Heart right ventricle (tissue), 16 donors: ENCODE data around the gene DENND11. TPM values are rescaled to one million over a fixed set of nuclear protein-coding genes. Genes with fewer than 3 reads are reported as not detected.

Experiments used
- ATAC-seq, 8 donors: fragments of 200-7000 bp; cut with Tn5 transposase; one replicate each; pipeline ENCODE4 v1.9.1; 2020; ENCODE audit warnings: mild to moderate bottlenecking in 8 of 8, moderate library complexity in 8 of 8, moderate number of reproducible peaks in 1 of 8
- DNase-seq, 2 donors: peaks; one replicate each; pipeline ENCODE4 v3.0.0-alpha.2; 2020
- H3K27ac ChIP-seq, 10 donors: fragments of 200-600 bp; sonication (generic) in 2 of 10; one replicate each; pipeline versions ENCODE4 v1.5.0 to v1.8.0; 2020 to 2022; ENCODE audit warnings: mild to moderate bottlenecking in 3 of 10
- H3K27me3 ChIP-seq, 7 donors: fragments of 200-600 bp; one replicate each; pipeline ENCODE4 v1.8.0; 2021 to 2022; ENCODE audit warnings: mild to moderate bottlenecking in 2 of 7
- H3K36me3 ChIP-seq, 9 donors: fragments of 200-600 bp; sonication (generic) in 1 of 9; one replicate each; pipeline versions ENCODE4 v1.5.0 to v1.8.0; 2020 to 2022; ENCODE audit warnings: mild to moderate bottlenecking in 2 of 9
- H3K4me1 ChIP-seq, 9 donors: fragments of 200-600 bp; sonication (generic) in 1 of 9; one replicate each; pipeline versions ENCODE4 v1.5.0 to v1.8.0; 2020 to 2022; ENCODE audit warnings: mild to moderate bottlenecking in 4 of 9
- H3K4me3 ChIP-seq, 10 donors: fragments of 200-600 bp; sonication (generic) in 2 of 10; one replicate each; pipeline versions ENCODE4 v1.5.0 to v1.8.0; 2020 to 2022; ENCODE audit warnings: mild to moderate bottlenecking in 7 of 10, moderate library complexity in 2 of 10
- H3K9me3 ChIP-seq, 11 donors: fragments of 200-600 bp in 10 of 11; sonication (generic) in 2 of 11; one replicate each; pipeline versions ENCODE4 v1.5.0 to v1.8.0; 2013 to 2022; ENCODE audit warnings: mild to moderate bottlenecking in 2 of 11, control low read depth in 1 of 11, moderate library complexity in 1 of 11
- WGBS, 2 donors: extraction: QIAGEN DNeasy Blood & Tissue Kit; methylation state at CpG; one replicate each; pipeline ENCODE4 v1.1.7; 2013; ENCODE audit warnings: inconsistent platforms in 1 of 2; 5-methylcytosine and 5-hydroxymethylcytosine counted together
- intact Hi-C, 10 donors: fragments of 100-400 bp; cut with DNase I; formaldehyde crosslinking; loops; one replicate each; pipeline versions ENCODE4 v1.11.1 to v1.14.2; 2022
- polyA plus RNA-seq, 2 donors: library from polyadenylated mRNA; stranded (reverse); fragments of 200-250 nt; gene quantifications; one replicate each; pipeline ENCODE4 v1.2.3, GENCODE V29; 2013
- total RNA-seq, 10 donors: library from RNA; stranded (reverse); fragmentation: NEBNext Ultra II Directional in 3 of 10; extraction: Animal tissue kit (Norgen Biotek cat#: 25700) in 3 of 10; gene quantifications; one replicate each; pipeline versions ENCODE4 v1.2.1 to v1.2.4, GENCODE V29; 2021 to 2023
- TF ChIP-seq, protein P1 (sequence below), 9 donors: fragments of 200-600 bp; sonication (generic) in 2 of 9; IDR thresholded peaks; one replicate each; pipeline versions ENCODE4 v1.5.0 to v1.8.0; 2021 to 2022; ENCODE audit warnings: antibody characterized with exemption in 9 of 9, mild to moderate bottlenecking in 5 of 9, moderate library complexity in 1 of 9
- donor health status: Arrhythmogenic right ventricular cardiomyopathy.
- donor health status: ischemic (EF 13 %, LVEDD 7.1; RV severe dilation, severe dysfunction).
- donor health status: healthy with polysubstance abuse.
- donor health status: DM: no; HTN: yes; CAD: no.
- donor health status: DM: no; HTN: no; CAD: no.
- donor health status: ischemic (EF 25% LVEDD 6.9; RV normal size, moderate dysfunction).
- donor health status: ischemic (EF 25% LVEDD 5.7; RV mildly dilated, moderate dysfunction).
- donor health status: healthy.
- donor health status: DM: yes; HTN: yes; CAD: no.
- donor health status: Ischemic cardiomyopathy.
- donor health status: ischemic (EF 35%, LVEDD 5.7; RV mildly dilated, moderate dysfunction).
- donor health status: nonischemic (EF 11% LVEDD 7.7; RV severe dilation, severe dysfunction).
- donor health status: DM: yes; HTN: yes; CAD: no.
- donor health status: PGD.
- donor health status: ischemic (EF 29% LVEDD 5.4; RV normal size, mild dysfunction).
- donor health status: nonischemic (EF 23%, LVEDD 6.1; RV moderate dilation, normal function).

DENND11 gene
- total and polyA plus RNA-seq, 12 donors = 2.7 to 11.5 (median 8.0) TPM

GRCh38 chr7:141717450-141717849, 15.5 kb upstream of the DENND11 start:
- Histone ChIP-seq H3K36me3 (peaks cover 0 to 22% (median 0%) of the 10 kb centered on the region in 9 donors), H3K27ac (no peak overlapping the region), H3K9me3 (no peaks in the 10 kb centered on the region), H3K27me3 (no peaks in the 10 kb centered on the region), H3K4me1 (no peaks in the 10 kb centered on the region), H3K4me3 (no peak overlapping the region)
- TF ChIP-seq, protein P1, sequence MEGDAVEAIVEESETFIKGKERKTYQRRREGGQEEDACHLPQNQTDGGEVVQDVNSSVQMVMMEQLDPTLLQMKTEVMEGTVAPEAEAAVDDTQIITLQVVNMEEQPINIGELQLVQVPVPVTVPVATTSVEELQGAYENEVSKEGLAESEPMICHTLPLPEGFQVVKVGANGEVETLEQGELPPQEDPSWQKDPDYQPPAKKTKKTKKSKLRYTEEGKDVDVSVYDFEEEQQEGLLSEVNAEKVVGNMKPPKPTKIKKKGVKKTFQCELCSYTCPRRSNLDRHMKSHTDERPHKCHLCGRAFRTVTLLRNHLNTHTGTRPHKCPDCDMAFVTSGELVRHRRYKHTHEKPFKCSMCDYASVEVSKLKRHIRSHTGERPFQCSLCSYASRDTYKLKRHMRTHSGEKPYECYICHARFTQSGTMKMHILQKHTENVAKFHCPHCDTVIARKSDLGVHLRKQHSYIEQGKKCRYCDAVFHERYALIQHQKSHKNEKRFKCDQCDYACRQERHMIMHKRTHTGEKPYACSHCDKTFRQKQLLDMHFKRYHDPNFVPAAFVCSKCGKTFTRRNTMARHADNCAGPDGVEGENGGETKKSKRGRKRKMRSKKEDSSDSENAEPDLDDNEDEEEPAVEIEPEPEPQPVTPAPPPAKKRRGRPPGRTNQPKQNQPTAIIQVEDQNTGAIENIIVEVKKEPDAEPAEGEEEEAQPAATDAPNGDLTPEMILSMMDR (IDR thresholded peaks at IDR 0.05) = no peak
- no peak for ATAC-seq
- intact Hi-C loops = no loop called here
- 96 to 97% methylated on average over 1 of the region's 1 CpG for WGBS, 2 donors
- DNase-seq = no peak

GRCh38 chr7:141715794-141716689, 14.1 kb upstream of the DENND11 start:
- no peak overlapping the region for H3K4me3 ChIP-seq
- TF ChIP-seq, protein P1 (IDR thresholded peaks at IDR 0.05) = no peak
- no peaks in the 10 kb centered on the region for H3K27me3 ChIP-seq
- ATAC-seq = no peak
- intact Hi-C loops = no loop called here
- H3K36me3 ChIP-seq = peaks cover 0 to 28% (median 0%) of the 10 kb centered on the region in 9 donors
- 57 to 70% methylated on average over 6 of the region's 6 CpGs for WGBS, 2 donors
- DNase-seq = no peak
- no peaks in the 10 kb centered on the region for H3K4me1 ChIP-seq
- no peaks in the 10 kb centered on the region for H3K9me3 ChIP-seq
- no peak overlapping the region for H3K27ac ChIP-seq

DNA sequence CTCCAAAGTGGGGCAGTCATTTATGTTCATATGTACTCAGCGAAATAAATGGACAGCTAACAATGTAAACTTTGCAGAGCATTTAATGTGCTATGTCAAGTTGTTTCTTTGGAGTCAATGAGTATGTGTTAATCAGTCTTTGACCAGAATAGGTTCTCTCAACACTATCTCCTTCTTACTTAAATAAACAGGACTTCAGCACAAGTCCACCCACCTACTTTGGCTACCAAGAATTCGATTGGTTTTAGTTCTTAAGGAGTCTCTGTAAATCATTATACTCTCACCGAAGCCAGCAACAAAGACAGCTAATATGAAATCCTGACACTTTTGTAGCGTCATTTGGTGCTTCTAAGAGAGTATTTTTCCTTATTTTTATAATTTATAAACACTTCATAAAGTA, 13.1 kb upstream of the DENND11 start:
- Histone ChIP-seq H3K4me3 (no peak overlapping the region), H3K9me3 (no peaks in the 10 kb centered on the region), H3K27me3 (no peaks in the 10 kb centered on the region), H3K36me3 (peaks cover 0 to 24% (median 0%) of the 10 kb centered on the region in 9 donors), H3K4me1 (no peaks in the 10 kb centered on the region), H3K27ac (no peak overlapping the region)
- no peak for DNase-seq
- 66 to 68% methylated on average over 4 of the region's 4 CpGs for WGBS, 2 donors
- intact Hi-C loops = no loop called here
- TF ChIP-seq, protein P1 (IDR thresholded peaks at IDR 0.05) = no peak
- ATAC-seq = no peak

- TF ChIP-seq, protein P1 (IDR thresholded peaks at IDR 0.05) = no peak
- Histone ChIP-seq H3K36me3 (peaks cover 0 to 24% (median 0%) of the 10 kb centered on the region in 9 donors), H3K4me3 (no peak overlapping the region), H3K9me3 (no peaks in the 10 kb centered on the region), H3K27me3 (no peaks in the 10 kb centered on the region), H3K27ac (no peak overlapping the region), H3K4me1 (no peaks in the 10 kb centered on the region)
- intact Hi-C loops = no loop called here
- 74 to 76% methylated on average over 2 of the region's 2 CpGs for WGBS, 2 donors
- ATAC-seq (no peak), DNase-seq (no peak)
Measured at GRCh38 chr7:141714571-141714970, 12.6 kb upstream of the DENND11 start.
